GM23248 (cell line): ENCODE measurements around the gene TFPI2.

Experiments used
- EZH2 ChIP-seq: fragments of 200-600 bp; sonication (generic); IDR thresholded peaks from 2 replicates; pipeline ENCODE4 v1.6.1; 2018; ENCODE audit warnings: antibody characterized with exemption, mild to moderate bottlenecking; ENCODE audit not compliant: insufficient read depth, poor library complexity, severe bottlenecking
- EZH2phosphoT487 ChIP-seq: fragments of 200-600 bp; sonication (generic); IDR thresholded peaks from 2 replicates; pipeline ENCODE4 v1.6.1; 2018; ENCODE audit warnings: antibody characterized with exemption, moderate library complexity, mild to moderate bottlenecking, low read depth; ENCODE audit not compliant: insufficient read depth

DNA sequence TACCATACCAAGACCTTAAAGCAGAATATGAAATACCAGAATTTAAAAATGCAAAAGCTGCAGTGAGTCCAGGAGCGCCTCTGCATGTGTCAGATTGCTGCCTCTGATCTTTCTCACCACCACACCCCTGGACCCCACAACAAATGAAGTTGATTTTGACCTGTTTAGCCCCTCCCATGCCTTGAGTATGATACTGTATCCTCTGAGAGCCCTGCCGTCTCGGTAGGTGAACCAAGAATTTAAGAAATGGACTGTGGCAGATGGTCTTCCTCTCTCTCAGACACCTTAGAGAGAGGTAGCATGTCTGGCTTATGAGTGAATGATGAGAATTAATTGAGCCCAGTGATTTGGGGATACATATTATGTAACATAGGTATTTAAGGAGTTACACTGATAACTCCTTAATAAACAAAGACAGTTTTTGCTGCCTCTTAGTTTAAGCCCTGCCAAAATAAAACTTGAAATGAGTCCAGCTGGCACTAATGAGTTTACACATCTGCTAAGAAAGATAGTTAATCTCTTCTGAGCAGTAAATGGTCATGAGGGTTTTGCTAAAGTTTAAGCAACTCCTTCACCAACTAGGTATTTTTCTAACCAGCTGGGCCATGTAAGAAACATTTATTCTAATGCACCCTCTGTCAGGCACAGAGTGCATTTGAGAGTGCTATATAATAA lies 4.5 kb upstream of the TFPI2 start:
- no peak for TF ChIP-seq EZH2
- no peak for TF ChIP-seq EZH2phosphoT487
